Skeletal muscle tissue (tissue), 4 donors: ENCODE measurements around the gene VIM. TPM values are rescaled to one million over a fixed set of nuclear protein-coding genes. Genes with fewer than 3 reads are reported as not detected.

Experiments
- H3K27ac ChIP-seq: one replicate; pipeline ENCODE4 v1.7.0; 2013; ENCODE audit warnings: mild to moderate bottlenecking, low read depth, low read length, inconsistent platforms
- H3K27me3 ChIP-seq, 3 donors: one replicate each; pipeline ENCODE4 v1.7.0; 2013; ENCODE audit warnings: low read length in 3 of 3; ENCODE audit not compliant: control insufficient read depth in 3 of 3, insufficient read depth in 3 of 3
- H3K36me3 ChIP-seq, 3 donors: one replicate each; pipeline ENCODE4 v1.7.0; 2013; ENCODE audit warnings: low read length in 3 of 3; ENCODE audit not compliant: control insufficient read depth in 3 of 3, insufficient read depth in 3 of 3
- H3K4me1 ChIP-seq, 3 donors: one replicate each; pipeline ENCODE4 v1.7.0; 2013; ENCODE audit warnings: low read length in 3 of 3, mild to moderate bottlenecking in 3 of 3; ENCODE audit not compliant: control insufficient read depth in 3 of 3, insufficient read depth in 3 of 3
- H3K4me3 ChIP-seq, 3 donors: one replicate each; pipeline ENCODE4 v1.7.0; 2013; ENCODE audit warnings: low read length in 3 of 3
- H3K9ac ChIP-seq, 3 donors: one replicate each; pipeline ENCODE4 v1.7.0; 2013; ENCODE audit warnings: low read length in 3 of 3, mild to moderate bottlenecking in 3 of 3, moderate library complexity in 2 of 3, low read depth in 1 of 3
- H3K9me3 ChIP-seq, 3 donors: one replicate each; pipeline ENCODE4 v1.7.0; 2013; ENCODE audit warnings: low read length in 3 of 3; ENCODE audit not compliant: control insufficient read depth in 3 of 3
- total RNA-seq: library from RNA; depleted of rRNA; stranded (reverse); fragments of >200 nt; gene quantifications from one replicate; pipeline ENCODE4 v1.2.3, GENCODE V29; 2014
- donor health status: Osteomylitis.

Gene VIM
- total RNA-seq, 1 donor from 2014 or later: 1,688 TPM

GRCh38 chr10:17216901-17217395 is 11.1 kb upstream of the VIM start:
- H3K36me3 ChIP-seq: no peaks in the 10 kb centered on the region
- peak overlapping the region; percentile 82 for H3K27ac ChIP-seq
- H3K27me3 ChIP-seq: no peaks in the 10 kb centered on the region
- H3K9me3 ChIP-seq: no peaks in the 10 kb centered on the region
- peaks cover 0 to 8% (median 3%) of the 10 kb centered on the region in 3 donors for H3K4me1 ChIP-seq
- no peak overlapping the region for H3K9ac ChIP-seq
- H3K4me3 ChIP-seq: no peak overlapping the region

GRCh38 chr10:17217631-17218232 is 10.3 kb upstream of the VIM start:
- Histone ChIP-seq H3K4me1 (peaks cover 0 to 8% (median 3%) of the 10 kb centered on the region in 3 donors), H3K9ac (no peak overlapping the region)

GRCh38 chr10:17219024-17219423 is 9.0 kb upstream of the VIM start:
- Histone ChIP-seq H3K4me1 (peaks cover 0 to 8% (median 3%) of the 10 kb centered on the region in 3 donors), H3K9ac (no peak overlapping the region), H3K36me3 (no peaks in the 10 kb centered on the region), H3K9me3 (no peaks in the 10 kb centered on the region), H3K4me3 (no peak overlapping the region), H3K27ac (no peak overlapping the region), H3K27me3 (peaks cover 0 to 3% (median 0%) of the 10 kb centered on the region in 3 donors)

More at GRCh38 chr10:17217631-17218232, 10.3 kb upstream of the VIM start:
- H3K9me3 ChIP-seq: no peaks in the 10 kb centered on the region
- H3K27ac ChIP-seq: no peak overlapping the region
- H3K27me3 ChIP-seq: peaks cover 0 to 3% (median 0%) of the 10 kb centered on the region in 3 donors
- no peak overlapping the region for H3K4me3 ChIP-seq
- H3K36me3 ChIP-seq: no peaks in the 10 kb centered on the region

GRCh38 chr10:17220652-17221100 is 7.4 kb upstream of the VIM start:
- H3K4me1 ChIP-seq: peaks cover 0 to 5% (median 3%) of the 10 kb centered on the region in 3 donors
- H3K36me3 ChIP-seq: no peaks in the 10 kb centered on the region
- no peak overlapping the region for H3K9ac ChIP-seq

GRCh38 chr10:17222329-17222728 is 5.7 kb upstream of the VIM start:
- Histone ChIP-seq H3K36me3 (no peaks in the 10 kb centered on the region), H3K4me1 (peaks cover 3 to 6% (median 5%) of the 10 kb centered on the region in 3 donors), H3K27ac (no peak overlapping the region), H3K9ac (no peak overlapping the region), H3K4me3 (no peak overlapping the region), H3K9me3 (no peaks in the 10 kb centered on the region), H3K27me3 (peaks cover 0 to 11% (median 9%) of the 10 kb centered on the region in 3 donors)

More at GRCh38 chr10:17220652-17221100, 7.4 kb upstream of the VIM start:
- no peaks in the 10 kb centered on the region for H3K9me3 ChIP-seq
- H3K4me3 ChIP-seq: no peak overlapping the region
- H3K27me3 ChIP-seq: peaks cover 0 to 6% (median 0%) of the 10 kb centered on the region in 3 donors
- H3K27ac ChIP-seq: no peak overlapping the region

GRCh38 chr10:17225808-17226207 is 2.2 kb upstream of the VIM start:
- no peaks in the 10 kb centered on the region for H3K9me3 ChIP-seq
- peaks cover 4 to 21% (median 19%) of the 10 kb centered on the region in 3 donors for H3K4me1 ChIP-seq
- H3K27me3 ChIP-seq: peaks cover 5 to 33% (median 27%) of the 10 kb centered on the region in 3 donors
- peaks cover 0 to 2% (median 0%) of the 10 kb centered on the region in 3 donors for H3K36me3 ChIP-seq
- H3K9ac ChIP-seq: no peak overlapping the region
- no peak overlapping the region for H3K27ac ChIP-seq
- H3K4me3 ChIP-seq: no peak overlapping the region

GRCh38 chr10:17226891-17227303 is 1.1 kb upstream of the VIM start:
- Histone ChIP-seq H3K9ac (peak overlapping the region in 1 of 3 donors; percentile 79), H3K4me1 (peaks cover 14 to 21% (median 19%) of the 10 kb centered on the region in 3 donors), H3K9me3 (no peaks in the 10 kb centered on the region), H3K27ac (peak overlapping the region; percentile 96), H3K4me3 (peak overlapping the region in 2 of 3 donors; percentile 36 to 76), H3K36me3 (peaks cover 0 to 2% (median 0%) of the 10 kb centered on the region in 3 donors), H3K27me3 (peaks cover 5 to 35% (median 31%) of the 10 kb centered on the region in 3 donors)

- H3K4me1 ChIP-seq: peaks cover 14 to 21% (median 19%) of the 10 kb centered on the region in 3 donors
- H3K27ac ChIP-seq: peak overlapping the region; percentile 96
- H3K36me3 ChIP-seq: peaks cover 0 to 2% (median 2%) of the 10 kb centered on the region in 3 donors
- no peaks in the 10 kb centered on the region for H3K9me3 ChIP-seq
- peak overlapping the region; percentile 3 to 79 (median 75) for H3K9ac ChIP-seq
- H3K4me3 ChIP-seq: peak overlapping the region; percentile 62 to 76 (median 71)
- peaks cover 5 to 35% (median 30%) of the 10 kb centered on the region in 3 donors for H3K27me3 ChIP-seq
Observed at GRCh38 chr10:17227367-17228090, 512 bp upstream of the VIM start.

GRCh38 chr10:17229016-17229716 is 1.1 kb downstream of the VIM start:
- H3K27ac ChIP-seq: peak overlapping the region; percentile 96
- peak overlapping the region; percentile 79 to 91 (median 86) for H3K9ac ChIP-seq
- peak overlapping the region; percentile 83 to 90 (median 90) for H3K4me3 ChIP-seq
- H3K4me1 ChIP-seq: peaks cover 25 to 28% (median 26%) of the 10 kb centered on the region in 3 donors
- no peaks in the 10 kb centered on the region for H3K9me3 ChIP-seq
- peaks cover 5 to 45% (median 42%) of the 10 kb centered on the region in 3 donors for H3K27me3 ChIP-seq
- H3K36me3 ChIP-seq: peaks cover 3 to 10% (median 9%) of the 10 kb centered on the region in 3 donors
